DMS53 (cell line): ENCODE data around the gene DYRK1B.
A peak's percentile ranks its signal among the peaks of the same experiment; 100 is the strongest.
"Not testable (repeated sequence)": the region's sequence is repeated elsewhere in the genome, so short reads cannot be mapped to it uniquely, and the experiment has no call there.

Source experiments
- DNase-seq: peaks from one replicate; lab custom pipeline; 2025; lab: John Stamatoyannopoulos, UW

Gene DYRK1B

DNA sequence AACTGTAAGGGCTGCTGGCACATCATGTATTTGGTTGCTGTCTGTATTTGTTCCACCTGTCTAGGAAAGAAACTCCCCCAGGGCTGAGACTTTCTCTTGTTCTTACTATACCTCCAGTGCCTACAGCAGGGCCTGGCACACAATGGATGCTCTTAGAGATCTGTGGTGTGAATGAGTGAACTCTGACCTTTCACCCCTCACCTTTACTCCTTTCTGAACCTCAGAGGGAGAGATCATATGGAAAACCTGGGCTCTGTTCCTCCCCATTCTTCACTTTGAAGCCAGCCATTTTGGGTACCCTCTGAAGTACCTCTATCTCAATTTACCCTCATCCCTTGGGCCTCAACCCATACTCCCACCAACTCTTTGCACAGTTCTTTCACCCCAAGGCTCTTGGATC is 3.1 kb downstream of the DYRK1B start:
- no peak for DNase-seq

- DNase-seq, result no peak
Observed at GRCh38 chr19:39830406-39830805, 3.6 kb downstream of the DYRK1B start.

DNA sequence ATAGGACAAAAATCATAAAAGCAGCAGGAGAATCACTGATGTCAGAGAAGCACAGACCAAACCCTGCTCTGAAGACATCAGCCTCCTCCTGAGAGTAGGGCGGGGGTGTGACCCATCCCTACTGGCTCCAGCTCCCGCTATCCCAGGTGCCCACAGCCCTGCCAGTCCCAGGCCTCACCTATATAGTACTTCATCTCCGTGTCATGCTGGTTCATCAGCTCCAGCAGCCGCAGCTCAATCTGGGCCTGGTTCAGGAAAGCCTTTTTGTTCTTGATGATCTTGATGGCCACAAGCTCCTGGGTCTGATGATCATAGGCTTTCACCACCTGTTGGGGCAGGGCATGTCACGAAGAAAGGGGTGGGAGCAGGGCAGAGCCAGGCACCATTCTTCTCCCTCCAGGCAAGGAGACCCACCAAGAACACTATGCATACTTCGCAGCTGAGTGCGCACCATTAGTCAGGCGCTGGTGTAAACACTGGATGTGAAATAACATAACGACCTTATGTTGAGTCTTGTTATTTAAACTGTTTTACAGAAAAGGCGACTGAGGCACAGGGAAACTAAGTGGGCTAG is 4.2 kb downstream of the DYRK1B start:
- DNase-seq, result no peak

DNA sequence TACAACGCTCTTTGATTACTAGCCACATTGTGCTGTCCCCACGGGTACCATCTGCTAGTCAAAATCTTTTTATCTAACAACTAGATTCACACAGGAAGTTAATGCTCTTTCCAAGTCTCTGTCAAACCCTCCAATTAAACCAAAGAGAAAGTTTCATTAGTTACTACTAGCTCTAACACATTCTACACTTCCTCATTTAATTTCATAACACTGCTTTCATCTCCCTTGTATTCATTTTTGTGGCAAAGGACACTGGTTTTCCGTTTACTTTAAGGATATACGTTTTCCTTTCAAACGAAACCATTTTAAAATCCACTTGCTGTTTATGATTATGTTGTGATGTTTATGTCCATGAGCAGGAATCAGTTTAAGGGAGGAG is 5.3 kb downstream of the DYRK1B start:
- DNase-seq, result peak; percentile 66

DNA sequence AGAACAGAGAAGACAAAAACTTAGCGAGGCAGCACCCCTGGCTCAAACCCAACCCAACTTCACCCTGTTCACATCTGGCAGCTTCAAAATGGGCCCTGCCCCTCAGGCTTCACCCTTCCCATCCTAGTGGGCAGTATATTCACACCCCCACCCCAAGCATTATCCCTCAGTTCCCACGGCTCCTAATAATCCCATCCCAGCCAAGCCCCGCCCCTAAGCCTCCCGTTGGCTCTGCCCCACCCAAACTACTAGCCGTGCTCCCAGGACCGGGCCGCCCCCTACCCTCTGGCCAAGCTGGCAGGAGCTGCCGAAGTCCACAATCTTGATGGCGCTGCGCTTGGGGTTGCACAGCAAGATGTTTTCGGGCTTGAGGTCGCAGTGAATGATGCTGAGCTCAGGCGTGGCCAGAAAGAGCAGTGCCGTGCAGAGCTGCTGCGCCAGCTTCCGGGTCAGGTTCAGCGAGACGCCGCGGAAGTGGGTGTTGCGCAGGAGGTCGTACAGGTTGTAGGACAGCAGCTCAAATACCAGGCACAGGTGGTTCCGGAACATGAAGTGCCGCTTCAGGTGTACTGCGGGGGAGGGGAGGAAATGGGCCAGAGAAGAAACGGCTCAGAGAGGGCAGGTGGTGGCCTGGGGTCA is 5.8 kb downstream of the DYRK1B start:
- DNase-seq, result peak; percentile 99

GRCh38 chr19:39827216-39827615 is 6.7 kb downstream of the DYRK1B start:
- no peak for DNase-seq

DNA sequence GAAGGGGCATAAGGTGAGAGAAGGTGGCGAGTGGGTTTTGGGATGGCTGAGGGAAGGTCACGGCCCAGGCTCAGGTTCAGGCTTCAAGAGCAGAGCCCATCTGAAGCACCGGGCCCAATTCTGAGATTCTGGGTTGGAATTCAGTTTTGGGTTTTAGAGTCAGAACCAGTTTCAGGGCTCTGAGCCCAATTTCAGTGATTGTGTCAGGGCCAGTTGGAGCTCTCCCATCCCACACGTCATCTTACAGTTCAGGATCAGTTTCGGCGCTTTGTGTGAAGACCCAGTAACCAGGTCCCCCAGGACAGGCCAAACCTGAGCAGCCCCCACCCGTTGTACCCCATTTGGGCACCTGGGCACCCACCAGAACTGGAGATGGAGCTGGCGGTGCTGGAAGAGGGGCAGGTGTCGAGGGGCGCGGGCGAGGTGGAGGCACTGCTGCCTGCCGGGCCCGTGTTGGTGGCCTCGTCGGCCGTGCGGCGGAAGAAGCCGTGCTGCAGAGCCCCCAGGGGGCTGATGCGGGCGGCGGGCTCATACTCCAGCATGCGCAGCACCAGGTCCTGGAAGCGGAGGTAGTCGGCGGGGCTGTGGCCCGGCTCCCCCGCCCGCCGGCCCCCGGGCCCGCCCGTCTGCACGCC is 7.5 kb downstream of the DYRK1B start:
- DNase-seq, result no peak

DNA sequence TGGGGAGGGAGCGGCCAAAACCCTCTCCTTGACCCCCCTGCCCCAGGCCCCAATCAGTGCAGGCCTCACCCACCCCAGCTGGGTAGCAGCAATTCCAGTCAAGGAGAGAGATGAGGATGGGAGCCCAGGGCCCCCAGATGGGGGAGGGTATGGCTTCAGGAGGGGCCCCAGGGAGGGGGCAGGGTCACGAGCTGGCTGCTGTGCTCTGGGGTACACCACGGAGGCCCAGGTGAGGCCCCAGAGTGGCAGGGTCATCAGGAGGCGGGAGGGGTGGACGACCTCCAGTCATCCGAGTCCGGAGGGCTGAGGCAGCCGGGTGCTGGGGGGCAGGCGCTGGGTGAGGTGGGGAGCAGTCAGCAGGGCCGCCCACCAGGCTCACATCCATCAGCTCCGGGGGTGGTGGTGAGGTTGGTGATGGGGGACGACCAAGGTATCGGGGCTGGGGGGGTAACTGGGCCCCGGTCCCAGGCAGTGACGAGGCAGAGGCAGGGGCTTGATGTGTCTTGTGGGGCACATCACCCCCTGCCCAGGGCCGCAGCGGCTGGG is 8.4 kb downstream of the DYRK1B start:
- DNase-seq, result peak; percentile 31

DNA sequence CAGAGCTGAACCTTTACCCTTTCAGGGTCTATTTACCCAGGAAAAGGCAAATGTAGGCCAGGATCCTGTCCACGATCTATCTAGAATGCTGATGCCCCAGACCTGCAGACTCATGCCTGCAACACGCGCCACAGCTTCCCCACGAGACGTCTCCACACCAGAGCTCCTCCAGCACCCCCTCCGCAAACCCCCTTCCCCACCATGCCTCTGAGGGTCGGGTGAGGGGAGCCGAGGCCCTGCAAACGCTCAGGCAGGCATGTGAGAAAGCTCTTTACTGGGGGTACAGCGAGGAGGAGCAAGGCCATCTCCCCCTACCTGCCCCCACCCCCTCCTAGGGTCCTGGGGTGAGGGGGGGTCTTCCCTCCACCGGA is 8.9 kb downstream of the DYRK1B start:
- no peak for DNase-seq

DNA sequence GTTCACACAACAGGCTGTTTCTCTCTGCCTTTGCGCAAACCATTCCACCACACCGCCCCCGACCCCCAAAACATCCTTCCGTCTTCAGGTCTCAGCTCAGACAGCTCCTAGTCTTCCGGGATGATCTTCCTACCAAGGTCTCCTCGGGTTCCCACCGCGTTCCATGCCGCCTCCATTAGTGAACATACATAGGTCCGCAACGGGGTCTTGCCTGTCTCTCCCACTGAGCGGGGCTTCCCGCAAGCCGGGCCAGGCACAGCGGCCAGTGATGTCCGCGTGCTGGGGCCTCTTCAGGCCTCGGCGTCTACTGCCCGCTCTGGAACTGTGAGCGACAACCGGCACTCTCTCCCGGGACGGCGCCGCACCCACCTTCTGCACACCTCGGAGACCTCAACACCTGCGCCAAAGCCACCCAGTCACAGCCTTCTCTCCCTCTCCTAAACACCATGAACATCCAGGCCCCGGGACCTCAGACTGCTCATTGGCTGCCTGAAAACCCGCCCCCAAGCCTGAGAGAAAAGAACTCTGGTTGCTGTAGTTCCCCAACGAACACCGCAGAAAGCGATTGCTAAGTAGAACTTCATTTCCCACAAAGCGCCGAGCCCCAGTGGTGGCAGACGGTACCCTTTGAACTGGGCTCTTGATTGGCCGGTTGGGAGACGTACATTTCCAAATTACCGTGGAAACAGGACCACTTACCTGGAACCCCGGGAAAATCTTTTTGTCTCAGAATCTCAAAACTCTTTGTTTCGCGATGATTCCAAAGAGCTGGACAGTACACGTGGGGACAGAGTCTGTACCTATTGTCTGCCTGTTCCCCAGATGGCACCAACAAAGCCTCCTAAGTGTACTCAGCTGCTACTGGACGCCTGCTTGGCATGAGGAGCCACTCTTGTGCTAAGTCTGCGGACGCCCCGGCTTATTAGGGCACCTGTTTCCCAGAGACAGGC is 9.5 kb downstream of the DYRK1B start:
- peak; percentile 99 for DNase-seq

DNA sequence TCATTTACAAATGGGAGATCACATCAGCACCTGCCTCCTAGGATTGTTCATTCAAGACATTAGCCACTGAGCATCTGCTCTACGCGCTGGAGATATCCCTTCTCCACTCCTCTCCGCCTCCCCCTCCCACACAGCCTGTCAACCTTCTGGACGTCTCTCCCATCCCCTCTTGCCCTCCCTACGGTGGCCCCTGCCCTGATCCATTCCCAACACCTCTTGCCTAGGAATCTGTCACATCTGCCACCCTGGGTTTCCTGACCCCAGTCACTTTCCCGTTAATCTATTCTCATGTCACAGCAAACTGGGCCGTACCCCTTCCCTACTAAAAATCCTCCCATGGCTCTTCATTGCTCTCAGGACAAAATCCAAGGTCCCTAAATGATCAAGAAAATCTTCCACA is 10.3 kb downstream of the DYRK1B start:
- peak; percentile 53 for DNase-seq

- no peak for DNase-seq
Observed at GRCh38 chr19:39820696-39821095, 13.3 kb downstream of the DYRK1B start.

DNA sequence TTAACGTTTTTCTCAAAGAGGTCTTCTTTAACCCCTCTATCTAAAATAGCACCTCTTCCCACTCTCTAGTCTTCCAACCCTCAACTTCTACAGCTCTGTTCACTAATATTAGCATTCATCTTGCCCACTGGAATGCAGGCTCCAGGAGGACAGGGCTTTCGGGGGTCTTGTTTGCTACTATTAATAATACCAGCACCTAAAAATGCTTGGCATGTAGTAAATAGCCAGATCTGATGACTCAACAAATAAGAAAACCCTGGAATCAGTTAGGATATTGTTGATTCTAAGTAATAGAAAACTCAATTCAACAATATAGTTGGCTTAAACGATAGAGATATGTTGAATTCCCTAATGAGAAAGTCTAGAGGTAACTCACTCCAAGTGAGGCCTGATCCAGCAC is 14.2 kb downstream of the DYRK1B start:
- DNase-seq, result no peak

GRCh38 chr19:39818626-39819097 is 15.3 kb downstream of the DYRK1B start:
- no peak for DNase-seq

GRCh38 chr19:39817888-39818561 is 15.9 kb downstream of the DYRK1B start:
- no peak for DNase-seq

- DNase-seq, result no peak
Observed at GRCh38 chr19:39816287-39817048, 17.5 kb downstream of the DYRK1B start.

GRCh38 chr19:39814595-39814994 is 19.4 kb downstream of the DYRK1B start:
- DNase-seq, result no peak

DNA sequence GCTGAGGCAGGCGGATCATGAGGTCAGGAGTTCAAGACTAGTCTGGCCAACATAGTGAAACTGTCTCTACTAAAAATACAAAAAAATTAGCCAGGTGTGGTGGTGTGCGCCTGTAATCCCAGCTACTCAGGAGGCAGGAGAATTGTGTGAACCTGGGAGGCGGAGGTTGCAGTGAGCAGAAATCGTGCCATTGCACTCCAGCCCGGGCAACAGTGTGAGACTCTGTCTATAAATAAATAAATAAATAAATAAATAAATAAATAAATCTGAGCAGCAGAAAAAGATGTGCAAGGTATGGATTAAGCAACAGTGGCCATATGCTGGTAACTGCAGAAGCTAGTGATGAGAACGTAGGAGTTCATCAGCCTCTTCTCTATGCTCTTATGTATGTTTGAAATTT is 19.9 kb downstream of the DYRK1B start:
- not testable (repeated sequence) for DNase-seq

- DNase-seq, result no peak
Observed at GRCh38 chr19:39813264-39813993, 20.5 kb downstream of the DYRK1B start.

DNA sequence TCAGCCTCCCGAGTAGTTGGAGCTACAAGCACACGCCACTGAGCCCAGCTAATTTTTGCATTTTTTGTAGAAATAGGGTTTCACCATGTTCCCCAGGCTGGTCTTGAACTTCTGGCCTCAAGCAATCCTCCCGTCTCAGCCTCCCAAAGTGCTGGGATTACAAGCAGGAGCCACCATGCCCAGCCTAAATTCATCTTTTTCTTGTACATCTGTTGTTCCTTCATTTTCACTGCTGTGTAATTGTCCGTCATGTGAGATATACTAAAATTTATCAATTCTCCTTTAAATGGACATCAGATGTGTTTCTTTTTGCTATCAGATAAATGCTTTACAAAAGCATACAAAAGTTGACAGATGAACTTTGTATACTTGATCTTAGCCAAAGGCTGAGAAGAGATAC is 22.9 kb downstream of the DYRK1B start:
- DNase-seq, result no peak
